ENCODE measurements around the gene IL1B.

IL1B gene

DNA sequence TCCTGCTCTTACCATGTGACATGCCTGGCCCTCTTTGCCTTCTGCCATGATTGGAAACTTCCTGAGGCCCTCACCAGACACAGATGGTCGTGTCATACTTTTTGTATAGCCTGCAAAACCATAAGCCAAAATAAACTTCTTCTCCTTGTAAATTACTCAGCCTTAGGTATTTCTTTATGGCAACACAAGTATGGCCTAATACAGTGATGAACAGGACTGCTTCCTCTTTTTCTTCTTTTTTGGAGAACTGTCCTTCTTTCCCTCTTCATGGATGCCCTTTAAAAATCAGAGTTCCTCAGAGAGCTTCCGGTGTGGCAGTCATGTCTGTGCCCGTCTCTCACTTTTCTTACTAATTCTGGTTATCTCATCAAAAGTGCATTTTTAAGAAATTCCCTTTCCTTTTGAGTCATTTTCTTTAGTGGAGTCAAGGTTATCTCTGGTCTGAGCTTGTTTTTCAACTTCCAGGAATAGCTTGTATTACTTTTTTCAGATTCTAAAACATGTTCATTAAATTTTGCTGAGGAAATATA, 43.1 kb downstream of the IL1B start:
- peaks cover 2% of the 10 kb centered on the region for H3K4me1 ChIP-seq (ENCODE audit: control insufficient read depth, insufficient read depth, low read length)
- H3K4me3 ChIP-seq (ENCODE audit: low read depth, low read length): no peak overlapping the region
- no peaks in the 10 kb centered on the region for H3K36me3 ChIP-seq (ENCODE audit: control insufficient read depth, insufficient read depth, low read length)
- H3K9ac ChIP-seq (ENCODE audit: low read depth, low read length): no peak overlapping the region
- no peaks in the 10 kb centered on the region for H3K9me3 ChIP-seq (ENCODE audit: control insufficient read depth, insufficient read depth, low read length)
- peaks cover 4% of the 10 kb centered on the region for H3K27me3 ChIP-seq (ENCODE audit: control insufficient read depth, insufficient read depth, low read length)

DNA sequence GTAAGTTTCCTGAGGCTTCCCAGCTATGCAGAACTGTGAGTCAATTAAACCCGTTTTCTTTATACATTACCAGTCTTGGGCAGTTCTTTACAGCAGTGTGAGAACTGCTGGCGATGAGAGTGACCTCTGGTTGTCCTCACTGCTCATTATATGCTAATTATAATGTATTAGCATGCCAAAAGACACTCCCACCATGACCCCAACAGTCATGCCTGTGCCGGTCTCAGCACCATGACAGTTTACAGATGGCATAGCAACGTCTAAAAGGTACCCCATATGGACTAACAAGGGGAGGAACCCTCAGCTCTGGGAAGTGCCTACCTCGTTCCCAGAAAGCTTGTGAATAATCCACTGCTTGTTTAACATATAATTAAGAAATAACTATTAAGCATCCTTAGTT, 44.2 kb downstream of the IL1B start:
- H3K9me3 ChIP-seq (ENCODE audit: control insufficient read depth, insufficient read depth, low read length): no peaks in the 10 kb centered on the region
- H3K36me3 ChIP-seq (ENCODE audit: control insufficient read depth, insufficient read depth, low read length): no peaks in the 10 kb centered on the region
- H3K4me1 ChIP-seq (ENCODE audit: control insufficient read depth, insufficient read depth, low read length): peaks cover 2% of the 10 kb centered on the region
- no peak overlapping the region for H3K9ac ChIP-seq (ENCODE audit: low read depth, low read length)
- H3K4me3 ChIP-seq (ENCODE audit: low read depth, low read length): no peak overlapping the region
- H3K27me3 ChIP-seq (ENCODE audit: control insufficient read depth, insufficient read depth, low read length): peaks cover 4% of the 10 kb centered on the region

DNA sequence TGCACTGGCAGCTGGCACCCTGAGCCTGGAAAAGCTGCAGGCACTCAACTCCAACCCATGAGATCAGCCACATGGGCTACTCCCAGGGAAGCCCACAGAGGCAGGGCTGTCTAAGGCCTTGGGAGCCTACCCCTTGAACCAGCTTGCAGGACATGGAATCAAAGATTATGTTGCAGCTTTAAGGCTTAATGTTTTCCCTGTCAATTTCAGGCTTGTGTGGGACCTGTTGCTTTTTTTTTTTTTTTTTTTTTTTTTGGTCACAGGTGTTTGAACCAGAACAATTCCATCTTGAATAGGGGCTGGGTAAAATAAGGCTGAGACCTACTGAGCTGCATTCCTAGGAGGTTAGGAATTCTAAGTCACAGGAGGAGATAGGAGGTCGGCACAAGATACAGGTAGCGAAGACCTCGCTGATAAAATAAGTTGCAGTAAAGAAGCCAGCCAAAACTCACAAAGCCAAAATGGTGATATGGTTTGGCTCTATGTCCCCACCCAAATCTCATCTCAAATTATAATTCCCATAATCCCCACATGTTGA, 44.8 kb downstream of the IL1B start:
- Histone ChIP-seq H3K4me3 (ENCODE audit: low read depth, low read length) (no peak overlapping the region), H3K4me1 (ENCODE audit: control insufficient read depth, insufficient read depth, low read length) (peaks cover 2% of the 10 kb centered on the region), H3K27me3 (ENCODE audit: control insufficient read depth, insufficient read depth, low read length) (peaks cover 4% of the 10 kb centered on the region), H3K9ac (ENCODE audit: low read depth, low read length) (no peak overlapping the region), H3K36me3 (ENCODE audit: control insufficient read depth, insufficient read depth, low read length) (no peaks in the 10 kb centered on the region), H3K9me3 (ENCODE audit: control insufficient read depth, insufficient read depth, low read length) (no peaks in the 10 kb centered on the region)

DNA sequence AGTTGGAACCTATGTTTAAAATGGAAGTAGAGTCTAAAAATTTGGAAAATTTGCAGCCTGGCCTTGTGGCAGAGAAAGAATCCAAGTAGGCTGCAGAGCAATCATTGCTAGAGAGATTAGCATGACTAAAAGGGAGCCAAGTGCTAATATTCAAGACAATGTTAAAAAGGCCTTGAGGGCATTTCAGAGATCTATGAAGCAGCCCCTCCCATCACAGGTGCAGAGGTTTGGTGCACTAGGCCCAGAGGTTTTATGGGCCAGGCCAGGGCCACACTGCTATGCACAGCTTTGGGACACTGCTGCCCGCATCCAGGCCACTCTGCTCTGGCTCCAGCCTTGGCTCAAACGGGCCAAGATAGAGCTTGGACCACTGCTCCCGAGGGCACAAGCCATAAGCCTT, 45.6 kb downstream of the IL1B start:
- H3K9me3 ChIP-seq (ENCODE audit: control insufficient read depth, insufficient read depth, low read length): no peaks in the 10 kb centered on the region
- H3K4me3 ChIP-seq (ENCODE audit: low read depth, low read length): peak overlapping the region; percentile 8
- peaks cover 4% of the 10 kb centered on the region for H3K27me3 ChIP-seq (ENCODE audit: control insufficient read depth, insufficient read depth, low read length)
- H3K4me1 ChIP-seq (ENCODE audit: control insufficient read depth, insufficient read depth, low read length): peaks cover 2% of the 10 kb centered on the region
- H3K36me3 ChIP-seq (ENCODE audit: control insufficient read depth, insufficient read depth, low read length): no peaks in the 10 kb centered on the region
- no peak overlapping the region for H3K9ac ChIP-seq (ENCODE audit: low read depth, low read length)

DNA sequence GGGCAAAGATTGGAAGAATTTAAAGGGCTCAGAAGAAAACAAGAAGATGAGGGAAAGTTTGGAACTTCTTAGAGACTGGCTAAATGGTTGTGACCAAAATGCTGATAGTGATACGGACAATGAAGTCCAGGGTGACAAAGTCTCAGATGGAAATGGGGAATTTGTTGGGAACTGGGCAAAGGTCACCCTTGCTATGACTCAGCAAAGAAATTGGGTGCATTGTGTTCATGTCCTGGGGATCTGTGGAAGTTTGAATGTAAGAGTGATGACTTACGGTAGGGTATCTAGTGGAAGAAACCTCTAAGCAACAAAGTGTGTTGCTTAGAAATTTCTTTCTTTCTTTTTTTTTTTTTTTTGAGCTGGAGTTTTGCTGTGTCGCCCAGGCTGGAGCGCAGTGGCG, 46.3 kb downstream of the IL1B start:
- H3K4me3 ChIP-seq (ENCODE audit: low read depth, low read length): no peak overlapping the region
- H3K36me3 ChIP-seq (ENCODE audit: control insufficient read depth, insufficient read depth, low read length): no peaks in the 10 kb centered on the region
- peaks cover 2% of the 10 kb centered on the region for H3K4me1 ChIP-seq (ENCODE audit: control insufficient read depth, insufficient read depth, low read length)
- no peak overlapping the region for H3K9ac ChIP-seq (ENCODE audit: low read depth, low read length)
- H3K9me3 ChIP-seq (ENCODE audit: control insufficient read depth, insufficient read depth, low read length): no peaks in the 10 kb centered on the region
- peaks cover 4% of the 10 kb centered on the region for H3K27me3 ChIP-seq (ENCODE audit: control insufficient read depth, insufficient read depth, low read length)

DNA sequence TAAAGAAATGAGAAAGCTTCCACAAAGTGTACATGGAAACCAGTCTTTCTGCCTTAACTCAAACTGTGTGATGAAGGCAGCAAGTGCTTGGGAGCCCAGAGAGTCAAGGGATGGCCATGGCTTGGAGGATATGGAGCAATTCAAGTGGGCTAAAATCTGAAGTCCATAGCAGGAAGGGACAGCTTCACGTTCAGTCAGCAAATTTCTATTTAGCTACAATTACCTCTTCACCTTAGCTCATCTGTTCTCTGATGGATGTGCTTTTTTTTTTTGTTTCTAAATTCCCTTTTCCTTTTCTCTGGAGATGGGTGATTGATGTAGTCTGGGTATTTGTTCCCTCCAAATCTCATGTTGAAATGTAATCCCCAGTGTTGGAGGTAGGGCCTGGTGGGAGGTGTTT, 47.4 kb downstream of the IL1B start:
- Histone ChIP-seq H3K36me3 (ENCODE audit: control insufficient read depth, insufficient read depth, low read length) (no peaks in the 10 kb centered on the region), H3K9ac (ENCODE audit: low read depth, low read length) (no peak overlapping the region)

DNA sequence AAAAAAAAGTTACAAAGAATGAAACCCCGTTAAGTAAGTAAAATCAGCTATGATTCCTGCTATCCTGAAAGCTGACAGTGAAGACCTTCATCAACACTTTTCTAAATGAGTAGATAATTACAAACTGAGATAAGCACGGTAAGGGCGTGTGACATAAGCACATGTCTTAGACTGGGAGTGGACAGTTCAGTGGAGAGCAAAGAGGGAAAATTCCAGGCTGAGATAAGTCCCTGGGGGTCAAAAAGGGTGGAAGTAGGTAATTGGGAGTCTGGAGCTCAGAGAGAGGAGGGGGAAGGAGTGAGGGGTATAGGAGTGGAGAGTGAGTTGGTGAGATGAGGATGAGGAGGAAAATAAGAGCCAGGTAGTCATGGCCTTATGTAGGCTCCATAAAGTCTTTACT, 47.9 kb downstream of the IL1B start:
- Histone ChIP-seq H3K9me3 (ENCODE audit: control insufficient read depth, insufficient read depth, low read length) (no peaks in the 10 kb centered on the region), H3K9ac (ENCODE audit: low read depth, low read length) (no peak overlapping the region), H3K4me1 (ENCODE audit: control insufficient read depth, insufficient read depth, low read length) (peaks cover 9% of the 10 kb centered on the region), H3K27me3 (ENCODE audit: control insufficient read depth, insufficient read depth, low read length) (no peaks in the 10 kb centered on the region), H3K4me3 (ENCODE audit: low read depth, low read length) (no peak overlapping the region), H3K36me3 (ENCODE audit: control insufficient read depth, insufficient read depth, low read length) (no peaks in the 10 kb centered on the region)

More for the DNA sequence above, 47.4 kb downstream of the IL1B start:
- Histone ChIP-seq H3K4me1 (ENCODE audit: control insufficient read depth, insufficient read depth, low read length) (peaks cover 6% of the 10 kb centered on the region), H3K4me3 (ENCODE audit: low read depth, low read length) (no peak overlapping the region), H3K27me3 (ENCODE audit: control insufficient read depth, insufficient read depth, low read length) (no peaks in the 10 kb centered on the region), H3K9me3 (ENCODE audit: control insufficient read depth, insufficient read depth, low read length) (no peaks in the 10 kb centered on the region)

DNA sequence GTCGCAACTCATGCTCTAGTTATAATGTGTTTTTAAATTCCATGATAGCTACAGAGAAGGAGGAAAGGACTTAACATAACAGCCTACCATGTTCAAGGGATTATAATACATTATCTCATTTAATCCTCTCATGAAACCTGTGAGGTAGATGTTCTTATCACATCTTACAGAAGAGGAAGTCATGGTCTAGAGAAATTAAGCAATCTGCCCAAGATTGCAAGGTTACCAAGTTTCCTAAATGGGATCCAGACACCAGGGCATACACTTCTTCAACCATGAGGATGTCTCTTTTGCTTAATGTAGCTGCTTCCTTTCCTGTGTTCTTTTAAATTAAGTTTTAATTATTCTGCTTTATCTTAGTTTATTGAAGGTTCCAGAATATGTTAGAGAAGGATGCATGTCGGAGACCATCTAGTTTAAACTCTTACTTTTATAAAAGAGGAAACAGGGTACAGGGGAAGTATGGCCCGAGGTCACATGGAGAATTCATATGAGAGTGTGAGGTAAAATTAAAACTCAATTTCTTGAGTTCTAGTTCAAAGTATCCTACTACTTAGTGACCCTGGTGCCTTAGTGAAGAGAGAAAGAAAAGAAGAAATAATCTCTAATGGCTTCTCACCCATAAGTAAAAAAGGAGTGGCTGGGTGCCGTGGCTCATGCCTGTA, 48.7 kb downstream of the IL1B start:
- H3K9me3 ChIP-seq (ENCODE audit: control insufficient read depth, insufficient read depth, low read length): no peaks in the 10 kb centered on the region
- H3K4me3 ChIP-seq (ENCODE audit: low read depth, low read length): no peak overlapping the region
- no peaks in the 10 kb centered on the region for H3K27me3 ChIP-seq (ENCODE audit: control insufficient read depth, insufficient read depth, low read length)
- no peaks in the 10 kb centered on the region for H3K36me3 ChIP-seq (ENCODE audit: control insufficient read depth, insufficient read depth, low read length)
- H3K9ac ChIP-seq (ENCODE audit: low read depth, low read length): no peak overlapping the region
- peaks cover 9% of the 10 kb centered on the region for H3K4me1 ChIP-seq (ENCODE audit: control insufficient read depth, insufficient read depth, low read length)

DNA sequence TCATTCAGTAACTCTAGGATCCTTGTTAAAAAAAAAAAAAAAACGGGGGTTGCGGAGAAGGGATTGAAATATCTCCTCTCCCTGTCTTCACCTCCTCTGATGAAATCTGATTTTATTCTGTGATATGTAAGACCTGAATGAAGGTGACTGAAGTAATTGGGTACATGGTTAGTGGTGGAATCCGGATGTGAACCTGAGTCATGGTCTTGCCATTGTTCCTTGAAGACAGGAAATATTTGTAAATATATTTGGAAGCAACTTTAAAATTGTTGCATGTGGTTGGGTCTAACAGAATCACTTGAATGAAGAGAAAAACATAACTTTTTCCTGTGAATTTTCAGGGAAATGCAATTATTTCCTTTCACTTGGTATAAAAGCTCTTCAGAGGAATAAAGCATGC, 49.3 kb downstream of the IL1B start:
- Histone ChIP-seq H3K36me3 (ENCODE audit: control insufficient read depth, insufficient read depth, low read length) (no peaks in the 10 kb centered on the region), H3K27me3 (ENCODE audit: control insufficient read depth, insufficient read depth, low read length) (no peaks in the 10 kb centered on the region), H3K9me3 (ENCODE audit: control insufficient read depth, insufficient read depth, low read length) (no peaks in the 10 kb centered on the region), H3K4me1 (ENCODE audit: control insufficient read depth, insufficient read depth, low read length) (peaks cover 9% of the 10 kb centered on the region), H3K4me3 (ENCODE audit: low read depth, low read length) (no peak overlapping the region), H3K9ac (ENCODE audit: low read depth, low read length) (no peak overlapping the region)

DNA sequence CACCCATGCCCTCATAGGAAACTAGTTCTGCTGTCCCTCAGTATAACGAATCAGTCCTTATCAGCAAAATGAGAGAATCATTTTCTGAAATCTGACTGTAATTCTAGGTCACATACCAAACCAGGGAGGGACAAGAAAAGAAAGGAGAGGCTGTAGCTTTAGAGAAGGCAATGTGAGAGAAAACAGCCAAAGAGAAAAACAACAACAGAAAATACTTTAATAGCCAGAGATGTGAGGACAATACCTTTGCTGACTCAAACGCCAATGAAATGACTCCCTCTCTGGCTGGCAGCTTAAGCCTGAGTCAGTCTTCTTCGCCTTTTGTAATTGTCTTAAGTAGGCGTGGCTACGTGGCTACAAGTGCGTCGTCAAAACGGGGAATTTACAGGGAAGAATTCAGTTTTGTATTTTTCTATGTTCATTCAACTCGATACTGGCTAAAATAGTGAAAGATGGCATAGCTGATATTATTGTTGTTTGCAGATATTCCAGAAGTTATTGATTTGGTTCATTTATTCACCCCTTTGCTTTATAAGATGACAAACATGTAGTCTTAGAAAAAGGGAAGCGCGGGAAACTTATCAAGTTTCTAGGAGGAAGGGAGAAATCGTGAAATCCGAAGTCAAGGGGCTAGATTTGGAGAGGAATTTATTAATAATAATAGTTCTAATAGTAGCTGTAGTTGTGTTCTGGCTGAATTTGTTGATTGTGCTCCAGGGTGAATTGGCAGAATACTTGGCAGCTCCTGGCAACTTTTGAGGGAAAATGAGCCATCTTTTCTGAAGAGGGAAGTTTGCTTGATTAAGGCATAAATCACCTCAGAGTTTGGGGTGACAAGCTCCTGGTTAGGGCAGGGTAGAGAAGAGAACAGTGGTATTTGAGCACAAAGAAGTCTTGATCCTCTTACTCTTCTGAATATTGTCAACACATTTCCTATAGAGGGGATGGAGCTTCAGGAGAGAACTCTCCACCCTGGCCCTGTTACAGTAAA, 52.1 kb downstream of the IL1B start, which contains the start of gene IL1A:
Gene IL1A (minus strand): TSS at position 295 of the 991 bp plus-strand sequence. CDS start 723 bp downstream, outside the sequence.
- Histone ChIP-seq H3K9me3 (ENCODE audit: control insufficient read depth, insufficient read depth, low read length) (no peaks in the 10 kb centered on the region), H3K27me3 (ENCODE audit: control insufficient read depth, insufficient read depth, low read length) (no peaks in the 10 kb centered on the region), H3K9ac (ENCODE audit: low read depth, low read length) (no peak within 1 kb of the TSS), H3K4me3 (ENCODE audit: low read depth, low read length) (peak within 1 kb of the TSS; percentile 40), H3K36me3 (ENCODE audit: control insufficient read depth, insufficient read depth, low read length) (no peaks in the 10 kb centered on the region), H3K4me1 (ENCODE audit: control insufficient read depth, insufficient read depth, low read length) (peaks cover 7% of the 10 kb centered on the region)

DNA sequence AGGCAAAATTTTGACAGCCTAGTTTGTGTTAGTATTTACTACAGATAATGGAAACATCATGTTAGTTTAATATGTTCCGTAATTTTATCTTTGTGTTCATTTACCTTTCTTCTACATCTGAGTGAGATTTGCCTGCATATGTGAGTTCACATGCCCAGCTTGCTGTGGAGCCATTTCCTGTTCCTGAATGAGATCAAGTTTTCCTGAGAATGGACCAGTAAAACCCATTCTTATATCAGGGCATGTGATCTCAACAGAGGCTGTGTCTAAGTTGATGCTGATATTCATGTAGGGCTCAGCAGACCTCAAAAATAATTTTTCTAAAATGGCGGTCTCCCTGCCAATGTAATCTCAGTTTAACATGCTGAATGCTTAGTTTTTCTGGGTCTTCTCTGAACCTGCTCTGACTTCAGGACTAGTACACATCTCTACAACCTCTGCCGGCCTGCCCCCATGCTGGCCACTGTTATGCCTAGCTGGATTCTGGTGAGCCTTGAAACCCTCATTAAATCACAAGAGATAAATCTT, 53.3 kb downstream of the IL1B start:
- H3K4me1 ChIP-seq (ENCODE audit: control insufficient read depth, insufficient read depth, low read length): peaks cover 7% of the 10 kb centered on the region
- H3K27me3 ChIP-seq (ENCODE audit: control insufficient read depth, insufficient read depth, low read length): no peaks in the 10 kb centered on the region
- no peak overlapping the region for H3K9ac ChIP-seq (ENCODE audit: low read depth, low read length)
- H3K9me3 ChIP-seq (ENCODE audit: control insufficient read depth, insufficient read depth, low read length): no peaks in the 10 kb centered on the region
- no peaks in the 10 kb centered on the region for H3K36me3 ChIP-seq (ENCODE audit: control insufficient read depth, insufficient read depth, low read length)
- H3K4me3 ChIP-seq (ENCODE audit: low read depth, low read length): no peak overlapping the region
